Hepatocyte (in vitro differentiated cells): Measurements from ENCODE around the gene TRPV3.

ENCODE experiments used
- EZH2 ChIP-seq: fragments of 200-600 bp; sonication (generic); IDR thresholded peaks from 2 replicates; pipeline ENCODE4 v1.6.1; 2016; ENCODE audit warnings: antibody characterized with exemption, mild to moderate bottlenecking, borderline replicate concordance
- EZH2phosphoT487 ChIP-seq: fragments of 200-600 bp; sonication (generic); IDR thresholded peaks from one replicate; pipeline ENCODE4 v1.6.1; 2018; ENCODE audit warnings: antibody characterized with exemption, mild to moderate bottlenecking, low read depth, moderate library complexity; ENCODE audit not compliant: unreplicated experiment, severe bottlenecking
- TF ChIP-seq, protein P1 (sequence below): fragments of 200-600 bp; sonication (generic); IDR thresholded peaks from 2 replicates; pipeline ENCODE4 v1.5.1; 2016; ENCODE audit warnings: antibody characterized with exemption, mild to moderate bottlenecking; ENCODE audit not compliant: poor library complexity

- TF ChIP-seq, protein P1, sequence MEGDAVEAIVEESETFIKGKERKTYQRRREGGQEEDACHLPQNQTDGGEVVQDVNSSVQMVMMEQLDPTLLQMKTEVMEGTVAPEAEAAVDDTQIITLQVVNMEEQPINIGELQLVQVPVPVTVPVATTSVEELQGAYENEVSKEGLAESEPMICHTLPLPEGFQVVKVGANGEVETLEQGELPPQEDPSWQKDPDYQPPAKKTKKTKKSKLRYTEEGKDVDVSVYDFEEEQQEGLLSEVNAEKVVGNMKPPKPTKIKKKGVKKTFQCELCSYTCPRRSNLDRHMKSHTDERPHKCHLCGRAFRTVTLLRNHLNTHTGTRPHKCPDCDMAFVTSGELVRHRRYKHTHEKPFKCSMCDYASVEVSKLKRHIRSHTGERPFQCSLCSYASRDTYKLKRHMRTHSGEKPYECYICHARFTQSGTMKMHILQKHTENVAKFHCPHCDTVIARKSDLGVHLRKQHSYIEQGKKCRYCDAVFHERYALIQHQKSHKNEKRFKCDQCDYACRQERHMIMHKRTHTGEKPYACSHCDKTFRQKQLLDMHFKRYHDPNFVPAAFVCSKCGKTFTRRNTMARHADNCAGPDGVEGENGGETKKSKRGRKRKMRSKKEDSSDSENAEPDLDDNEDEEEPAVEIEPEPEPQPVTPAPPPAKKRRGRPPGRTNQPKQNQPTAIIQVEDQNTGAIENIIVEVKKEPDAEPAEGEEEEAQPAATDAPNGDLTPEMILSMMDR = no peak
- TF ChIP-seq EZH2 = no peak
- TF ChIP-seq EZH2phosphoT487 = no peak
These were observed 12.5 kb downstream of the TRPV3 start for GRCh38 chr17:3545151-3545550.
